GM10266 (cell line): ENCODE results near the gene ZFPL1.

Experiments used
- DNase-seq: peaks from one replicate; pipeline ENCODE4 v3.0.0; 2012; ENCODE audit errors: extremely low spot score
- CTCF ChIP-seq: IDR thresholded peaks from 2 replicates; pipeline ENCODE4 v1.5.1; 2012; ENCODE audit warnings: mild to moderate bottlenecking, low read depth; ENCODE audit not compliant: control insufficient read depth, insufficient read depth; ENCODE audit errors: missing control alignments

Gene ZFPL1

GRCh38 chr11:65111159-65111743 lies 27.2 kb downstream of the ZFPL1 start:
- DNase-seq = no peak
- TF ChIP-seq CTCF = no peak

GRCh38 chr11:65111744-65112545 lies 27.9 kb downstream of the ZFPL1 start, which contains the start of gene TM7SF2:
Gene TM7SF2 (plus strand): TSS chr11:65111872. CDS start chr11:65112016, 144 bp downstream.
- peak; percentile 99 for DNase-seq
- TF ChIP-seq CTCF = no peak

- DNase-seq = peak; percentile 83
- peak; percentile 98 for TF ChIP-seq CTCF
These were observed 28.7 kb downstream of the ZFPL1 start for GRCh38 chr11:65112546-65113360.

- TF ChIP-seq CTCF = no peak
- no peak for DNase-seq
These were observed 29.3 kb downstream of the ZFPL1 start for GRCh38 chr11:65113361-65113756.

- TF ChIP-seq CTCF = no peak
- no peak for DNase-seq
These were observed 29.8 kb downstream of the ZFPL1 start for GRCh38 chr11:65113839-65114238.

- no peak for TF ChIP-seq CTCF
- DNase-seq = no peak
These were observed 30.6 kb downstream of the ZFPL1 start for GRCh38 chr11:65114538-65115171.
